H1 (cell line): ENCODE measurements around the gene GXYLT2. TPM values are rescaled to one million over a fixed set of nuclear protein-coding genes. Genes with fewer than 3 reads are reported as not detected.

Experiments
- CTCF ChIA-PET: fragments of 300-600 bp; sonication (Branson Sonifier 250); formaldehyde crosslinking; loops from one replicate; lab custom pipeline; 2021; ENCODE audit not compliant: partially characterized antibody; lab: Charles Lee
- POLR2A ChIA-PET: fragments of 300-600 bp; sonication (Branson Sonifier 250); formaldehyde crosslinking; loops from one replicate; lab custom pipeline; 2021; ENCODE audit warnings: inconsistent platforms; ENCODE audit not compliant: partially characterized antibody; lab: Charles Lee
- DNase-seq, 2 experiments: peaks; one replicate each; pipeline versions ENCODE4 v3.0.0 to v3.0.0-alpha.2; 2010 to 2022; ENCODE audit warnings: low spot score in 2 of 2, low read depth in 1 of 2, mixed read lengths in 1 of 2
- FAIRE-seq: peaks from 2 replicates; lab custom pipeline; 2011; peaks lifted over from hg19 to GRCh38; lab: Jason Lieb, UNC
- H2AFZ ChIP-seq: 2 replicates; pipeline ENCODE4 v1.8.1; 2012; ENCODE audit warnings: low read length, inconsistent platforms
- H2AK5ac ChIP-seq: 2 replicates; pipeline ENCODE4 v1.6.1; 2013; ENCODE audit warnings: low read depth, low read length
- H2BK120ac ChIP-seq: replicated peaks from 2 replicates; pipeline ENCODE3; 2013; ENCODE audit warnings: low read depth, low read length, inconsistent platforms
- H2BK12ac ChIP-seq: 2 replicates; pipeline ENCODE4 v1.6.1; 2013; ENCODE audit warnings: low read depth, low read length
- H2BK15ac ChIP-seq: 2 replicates; pipeline ENCODE4 v1.6.1; 2013; ENCODE audit warnings: low read length
- H2BK20ac ChIP-seq: 2 replicates; pipeline ENCODE4 v1.6.1; 2013; ENCODE audit warnings: low read length
- H2BK5ac ChIP-seq: 2 replicates; pipeline ENCODE4 v1.6.1; 2013; ENCODE audit warnings: low read depth, low read length
- H3K14ac ChIP-seq: 2 replicates; pipeline ENCODE4 v1.6.1; 2013; ENCODE audit warnings: inconsistent platforms; ENCODE audit not compliant: insufficient read length
- H3K18ac ChIP-seq: 2 replicates; pipeline ENCODE4 v1.6.1; 2013; ENCODE audit warnings: low read length; ENCODE audit errors: extremely low read depth
- H3K23ac ChIP-seq: 2 replicates; pipeline ENCODE4 v1.6.1; 2013; ENCODE audit warnings: inconsistent platforms; ENCODE audit not compliant: insufficient read length
- H3K23me2 ChIP-seq: 2 replicates; pipeline ENCODE4 v1.6.1; 2013; ENCODE audit warnings: low read depth, low read length
- H3K27ac ChIP-seq: 2 replicates; pipeline ENCODE4 v1.6.1; 2011; ENCODE audit warnings: low read depth, low read length, inconsistent platforms
- H3K27me3 ChIP-seq, 4 experiments: replicated peaks in 1 of 4; 1 replicate in 1 of 4; 2 replicates in 3 of 4; pipeline versions ENCODE4 v1.6.1 to v1.8.1; 2011 to 2013; ENCODE audit warnings: low read length in 3 of 4, mild to moderate bottlenecking in 3 of 4, inconsistent platforms in 2 of 4, mixed read lengths in 2 of 4, moderate library complexity in 1 of 4; ENCODE audit not compliant: control insufficient read depth in 3 of 4, insufficient read depth in 3 of 4; ENCODE audit errors: extremely low read depth in 1 of 4
- H3K36me3 ChIP-seq, 4 experiments: 2 replicates each; pipeline versions ENCODE4 v1.6.1 to v1.8.1; 2011 to 2013; ENCODE audit warnings: mild to moderate bottlenecking in 4 of 4, low read length in 3 of 4, moderate library complexity in 2 of 4, control low read depth in 1 of 4, inconsistent platforms in 1 of 4; ENCODE audit not compliant: insufficient read depth in 4 of 4, control insufficient read depth in 2 of 4
- H3K4ac ChIP-seq: replicated peaks from 2 replicates; pipeline ENCODE3; 2013; ENCODE audit warnings: low read length, low read depth, mixed read lengths, inconsistent platforms; ENCODE audit not compliant: insufficient read length
- H3K4me1 ChIP-seq, 4 experiments: replicated peaks in 1 of 4; 1 replicate in 1 of 4; 2 replicates in 3 of 4; pipeline versions ENCODE4 v1.6.1 to v1.8.1; 2011 to 2013; ENCODE audit warnings: low read length in 3 of 4, inconsistent platforms in 2 of 4, mixed read lengths in 1 of 4; ENCODE audit not compliant: insufficient read depth in 4 of 4, control insufficient read depth in 3 of 4
- H3K4me2 ChIP-seq, 2 experiments: 2 replicates each; pipeline versions ENCODE4 v1.6.1 to v1.8.1; 2011 to 2013; ENCODE audit warnings: low read depth in 2 of 2, low read length in 2 of 2, control low read depth in 1 of 2, inconsistent platforms in 1 of 2, mild to moderate bottlenecking in 1 of 2; ENCODE audit not compliant: insufficient read depth in 1 of 2
- H3K4me3 ChIP-seq, 4 experiments: fragments of 200-600, 300-600 bp in 1 of 4; sonication (generic), shearing (Covaris generic), sonication (Bioruptor Twin) in 1 of 4; 2 replicates each; pipeline versions ENCODE4 v1.5.1 to v1.8.1; 2011 to 2016; ENCODE audit warnings: low read length in 4 of 4, low read depth in 3 of 4, control low read depth in 2 of 4, inconsistent platforms in 2 of 4, mild to moderate bottlenecking in 2 of 4, mixed read lengths in 1 of 4, moderate library complexity in 1 of 4; ENCODE audit not compliant: insufficient read depth in 2 of 4; ENCODE audit errors: extremely low read depth in 1 of 4
- H3K56ac ChIP-seq: replicated peaks from 2 replicates; pipeline ENCODE3; 2013; ENCODE audit warnings: low read depth, mild to moderate bottlenecking, mixed read lengths, low read length, inconsistent platforms; ENCODE audit not compliant: insufficient read length
- H3K79me1 ChIP-seq: 2 replicates; pipeline ENCODE4 v1.6.1; 2013; ENCODE audit warnings: low read depth, low read length, control low read depth
- H3K79me2 ChIP-seq, 2 experiments: 2 replicates each; pipeline versions ENCODE4 v1.6.1 to v1.8.1; 2012 to 2013; ENCODE audit warnings: low read length in 2 of 2, mild to moderate bottlenecking in 2 of 2, inconsistent platforms in 1 of 2; ENCODE audit not compliant: insufficient read depth in 2 of 2, control insufficient read depth in 1 of 2
- H3K9ac ChIP-seq, 4 experiments: replicated peaks in 1 of 4; 1 replicate in 1 of 4; 2 replicates in 3 of 4; pipeline versions ENCODE4 v1.6.1 to v1.8.1; 2011 to 2013; ENCODE audit warnings: low read depth in 3 of 4, low read length in 3 of 4, control low read depth in 2 of 4, mild to moderate bottlenecking in 2 of 4, moderate library complexity in 2 of 4, inconsistent platforms in 1 of 4; ENCODE audit errors: extremely low read depth in 1 of 4
- H3K9me3 ChIP-seq, 2 experiments: 2 replicates each; pipeline versions ENCODE4 v1.6.1 to v1.8.1; 2012 to 2013; ENCODE audit warnings: mild to moderate bottlenecking in 2 of 2, moderate library complexity in 2 of 2, control low read depth in 1 of 2, inconsistent platforms in 1 of 2, low read depth in 1 of 2, low read length in 1 of 2, mixed read lengths in 1 of 2; ENCODE audit not compliant: insufficient read depth in 2 of 2
- H4K20me1 ChIP-seq, 2 experiments: replicated peaks in 1 of 2; 2 replicates each; pipeline versions ENCODE3 to v1.8.1; 2011 to 2013; ENCODE audit warnings: inconsistent platforms in 2 of 2, low read length in 2 of 2, mild to moderate bottlenecking in 1 of 2; ENCODE audit not compliant: insufficient read depth in 2 of 2, control insufficient read depth in 1 of 2
- H4K5ac ChIP-seq: 2 replicates; pipeline ENCODE4 v1.6.1; 2013; ENCODE audit warnings: low read length, low read depth, mixed read lengths, inconsistent platforms; ENCODE audit not compliant: insufficient read length
- H4K8ac ChIP-seq: 2 replicates; pipeline ENCODE4 v1.8.0; 2013; ENCODE audit warnings: mild to moderate bottlenecking, moderate library complexity, low read length, inconsistent platforms; ENCODE audit not compliant: insufficient read depth; ENCODE audit errors: extremely low read depth
- H4K91ac ChIP-seq: replicated peaks from 2 replicates; pipeline ENCODE3; 2013; ENCODE audit warnings: low read length, mixed read lengths, inconsistent platforms; ENCODE audit not compliant: insufficient read length
- NRF1 ChIP-seq: IDR thresholded peaks from 2 replicates; pipeline ENCODE4 v1.6.1; 2011; ENCODE audit warnings: mild to moderate bottlenecking, low read depth, low read length, improper control_type of control experiment
- PHF8 ChIP-seq: fragments of 200-600 bp; sonication (generic); conservative IDR thresholded peaks from 2 replicates; pipeline ENCODE4 v1.7.1; 2012; ENCODE audit warnings: low read depth, mild to moderate bottlenecking, inconsistent platforms, low read length, moderate library complexity
- RAD21 ChIP-seq, 2 experiments: IDR thresholded peaks in 1 of 2; conservative IDR thresholded peaks in 1 of 2; 2 replicates each; pipeline ENCODE4 v1.6.1; 2011; ENCODE audit warnings: low read depth in 2 of 2, low read length in 2 of 2, improper control_type of control experiment in 1 of 2, inconsistent platforms in 1 of 2, mild to moderate bottlenecking in 1 of 2, moderate library complexity in 1 of 2
- RBBP5 ChIP-seq: IDR thresholded peaks from 2 replicates; pipeline ENCODE4 v1.7.1; 2012; ENCODE audit warnings: low read depth, mild to moderate bottlenecking, inconsistent platforms, low read length, moderate library complexity, borderline replicate concordance
- RNF2 ChIP-seq: fragments of 200-900, 300-1000 bp; sonication (generic); IDR thresholded peaks from 2 replicates; pipeline ENCODE4 v1.7.1; 2016; ENCODE audit warnings: borderline replicate concordance, low read depth, mild to moderate bottlenecking, antibody characterized with exemption, low read length; ENCODE audit not compliant: poor library complexity, severe bottlenecking; ENCODE audit errors: missing control alignments
- TAF1 ChIP-seq: IDR thresholded peaks from 2 replicates; pipeline ENCODE4 v1.6.1; 2011; ENCODE audit warnings: mild to moderate bottlenecking, low read depth, low read length
- TCF12 ChIP-seq: IDR thresholded peaks from 2 replicates; pipeline ENCODE4 v1.6.1; 2011; ENCODE audit warnings: low read depth, mild to moderate bottlenecking, low read length
- WGBS, 2 experiments: shearing (Covaris generic) in 1 of 2; methylation state at CpG; one replicate each; pipeline versions ENCODE4 v1.1.6 to v1.1.7; 2013 to 2015; ENCODE audit warnings: low lambda C conversion rate in 2 of 2, mixed read lengths in 2 of 2, inconsistent platforms in 1 of 2, low coverage in 1 of 2, missing lambda C conversion rate in 1 of 2; ENCODE audit not compliant: insufficient replicate concordance in 2 of 2, insufficient coverage in 1 of 2, insufficient read length in 1 of 2; ENCODE audit errors: extremely low coverage in 1 of 2, missing lambda C conversion rate in 1 of 2; 5-methylcytosine and 5-hydroxymethylcytosine counted together
- polyA plus RNA-seq, 7 experiments: library from polyadenylated mRNA; depleted of rRNA in 3 of 7; stranded (reverse) in 5 of 7; unstranded in 2 of 7; fragments of >200 nt in 5 of 7; fragments of 200-250 nt in 2 of 7; gene quantifications; 1 replicate in 5 of 7; 2 replicates in 1 of 7; 4 replicates in 1 of 7; pipeline versions ENCODE4 v1.2.1 to v1.2.3, GENCODE V29; 2011 to 2013; ENCODE audit warnings: missing spikeins in 2 of 7, mixed read lengths in 2 of 7
- total RNA-seq: library from RNA; stranded (reverse); fragmentation: NEBNext Ultra II Directional; extraction: Animal tissue kit (Norgen Biotek cat#: 25700); gene quantifications from 2 replicates; pipeline ENCODE4 v1.2.1, GENCODE V29; 2021

GXYLT2 gene
- total and polyA plus RNA-seq, 2 of the 8 experiments (the other 6 are each of a cell fraction or from before 2014, with no cell fraction given), result 1.8 to 5.6 TPM

- no peak overlapping the region for H3K9ac ChIP-seq
- no peak overlapping the region for H3K23ac ChIP-seq
- no peaks in the 10 kb centered on the region for H3K23me2 ChIP-seq
- no peak overlapping the region for H3K18ac ChIP-seq
- no peaks in the 10 kb centered on the region for H3K79me2 ChIP-seq
- FAIRE-seq (no peak), DNase-seq (no peak)
- no peak overlapping the region for H2AFZ ChIP-seq
- no peaks in the 10 kb centered on the region for H3K9me3 ChIP-seq
- no peak overlapping the region for H3K14ac ChIP-seq
- no peak overlapping the region for H3K4ac ChIP-seq
- H2BK20ac ChIP-seq, result no peak overlapping the region
- no peak overlapping the region for H4K8ac ChIP-seq
- no peak overlapping the region for H2BK5ac ChIP-seq
- H2AK5ac ChIP-seq, result no peak overlapping the region
- H4K91ac ChIP-seq, result no peak overlapping the region
- POLR2A ChIA-PET, result no interaction called here
- H2BK12ac ChIP-seq, result no peak overlapping the region
- TF ChIP-seq RNF2, result no peak
- TF ChIP-seq RBBP5, result no peak
- TF ChIP-seq RAD21 (IDR thresholded peaks at IDR 0.05 in 1 of 2, conservative IDR thresholded peaks at IDR 0.05 in 1 of 2; ENCODE audit: low read depth in 2 of 2, low read length in 2 of 2), result no peak
- no peak for TF ChIP-seq PHF8
- TF ChIP-seq TCF12, result no peak
- TF ChIP-seq NRF1, result no peak
- TF ChIP-seq TAF1, result no peak
- WGBS, 2 experiments, result 93% methylated on average over 2 of the region's 2 CpGs; no CpG with 5 or more reads in 1 of the 2 experiments
- no peaks in the 10 kb centered on the region for H4K20me1 ChIP-seq
- no peaks in the 10 kb centered on the region for H3K27me3 ChIP-seq
- H2BK120ac ChIP-seq, result no peak overlapping the region
- no peak overlapping the region for H3K4me2 ChIP-seq
- CTCF ChIA-PET, result interaction anchor here (1.1 kb wide), 1 partner anchor 26 kb away, joined by 3 read pairs; the partner anchor contains the start of gene PPP4R2
- H3K36me3 ChIP-seq, result no peaks in the 10 kb centered on the region; a peak in 1 of 8 replicates
- no peak overlapping the region for H4K5ac ChIP-seq
- no peaks in the 10 kb centered on the region for H3K79me1 ChIP-seq
- no peak overlapping the region for H3K4me3 ChIP-seq
- no peaks in the 10 kb centered on the region; a peak in 1 of 7 replicates for H3K4me1 ChIP-seq
- no peak overlapping the region for H3K56ac ChIP-seq
- no peak overlapping the region for H3K27ac ChIP-seq
- H2BK15ac ChIP-seq, result no peak overlapping the region
Measured at GRCh38 chr3:72970942-72971341, 83.1 kb downstream of the GXYLT2 start.
